Astrocyte of the spinal cord (primary cell): Measurements from ENCODE around the gene APEX1.

Source experiments
- DNase-seq: peaks from one replicate; pipeline ENCODE4 v3.0.0; 2011; ENCODE audit warnings: low read depth, low spot score
- H3K4me3 ChIP-seq: 2 replicates; pipeline ENCODE4 v1.5.1; 2011; ENCODE audit warnings: low read depth, mild to moderate bottlenecking, low read length, moderate library complexity
- in situ Hi-C: cut with HindIII; loops from 2 replicates; pipeline ENCODE4 v1.10.0; 2017; ENCODE audit warnings: low sequenced_read_pairs
- TF ChIP-seq, protein P1 (sequence below): IDR thresholded peaks from 2 replicates; pipeline ENCODE4 v1.5.1; 2012; ENCODE audit warnings: low read depth, mild to moderate bottlenecking, low read length, inconsistent platforms

Gene APEX1

GRCh38 chr14:20416223-20416622 lies 38.8 kb upstream of the APEX1 start:
- H3K4me3 ChIP-seq = no peak overlapping the region
- in situ Hi-C loops = no loop called here
- TF ChIP-seq, protein P1, sequence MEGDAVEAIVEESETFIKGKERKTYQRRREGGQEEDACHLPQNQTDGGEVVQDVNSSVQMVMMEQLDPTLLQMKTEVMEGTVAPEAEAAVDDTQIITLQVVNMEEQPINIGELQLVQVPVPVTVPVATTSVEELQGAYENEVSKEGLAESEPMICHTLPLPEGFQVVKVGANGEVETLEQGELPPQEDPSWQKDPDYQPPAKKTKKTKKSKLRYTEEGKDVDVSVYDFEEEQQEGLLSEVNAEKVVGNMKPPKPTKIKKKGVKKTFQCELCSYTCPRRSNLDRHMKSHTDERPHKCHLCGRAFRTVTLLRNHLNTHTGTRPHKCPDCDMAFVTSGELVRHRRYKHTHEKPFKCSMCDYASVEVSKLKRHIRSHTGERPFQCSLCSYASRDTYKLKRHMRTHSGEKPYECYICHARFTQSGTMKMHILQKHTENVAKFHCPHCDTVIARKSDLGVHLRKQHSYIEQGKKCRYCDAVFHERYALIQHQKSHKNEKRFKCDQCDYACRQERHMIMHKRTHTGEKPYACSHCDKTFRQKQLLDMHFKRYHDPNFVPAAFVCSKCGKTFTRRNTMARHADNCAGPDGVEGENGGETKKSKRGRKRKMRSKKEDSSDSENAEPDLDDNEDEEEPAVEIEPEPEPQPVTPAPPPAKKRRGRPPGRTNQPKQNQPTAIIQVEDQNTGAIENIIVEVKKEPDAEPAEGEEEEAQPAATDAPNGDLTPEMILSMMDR = no peak
- no peak for DNase-seq

DNA sequence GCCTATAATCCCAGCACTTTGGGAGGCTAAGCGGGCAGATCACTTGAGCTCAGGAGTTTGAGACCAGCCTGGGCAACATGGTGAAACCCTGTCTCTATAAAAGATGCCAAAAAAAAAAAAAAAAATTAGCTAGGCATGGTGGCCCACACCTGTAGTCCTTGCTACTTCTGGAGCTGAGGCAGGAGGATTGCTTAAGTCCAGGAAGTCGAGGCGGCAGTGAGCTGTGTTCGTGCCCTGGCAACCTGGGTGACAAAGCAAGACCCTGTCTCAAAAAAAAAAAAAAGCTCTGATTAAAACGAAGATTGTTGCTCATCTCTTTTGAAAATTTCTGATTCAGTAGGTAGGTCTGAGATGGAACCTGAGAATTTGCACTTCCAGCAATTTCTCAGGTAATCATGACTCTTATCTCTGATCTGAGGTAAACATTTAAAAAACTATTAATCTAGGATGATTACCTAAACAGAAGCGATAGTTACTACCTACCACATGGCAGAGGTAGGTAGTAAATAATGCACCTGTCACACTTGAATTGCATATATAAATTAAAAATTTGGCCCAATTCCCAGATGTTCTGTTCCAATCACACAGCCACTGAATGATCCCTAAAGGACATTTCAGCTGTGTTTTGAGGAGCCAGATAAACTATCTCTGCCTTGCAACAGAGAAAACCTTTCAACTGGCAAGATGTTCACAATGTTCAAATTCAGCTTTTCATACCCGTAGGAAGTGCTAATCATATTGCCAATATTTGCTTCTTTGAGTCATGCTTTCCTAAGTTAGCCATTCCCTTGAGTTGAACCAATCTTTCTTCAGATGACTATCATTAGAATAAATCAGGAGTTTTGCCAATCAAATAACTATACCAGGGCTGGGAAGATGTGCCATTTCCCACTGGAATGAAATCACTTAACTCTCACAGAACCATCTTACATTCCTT lies 37.5 kb upstream of the APEX1 start:
- TF ChIP-seq, protein P1 = no peak
- DNase-seq = no peak
- H3K4me3 ChIP-seq = no peak overlapping the region
- in situ Hi-C loops = no loop called here

DNA sequence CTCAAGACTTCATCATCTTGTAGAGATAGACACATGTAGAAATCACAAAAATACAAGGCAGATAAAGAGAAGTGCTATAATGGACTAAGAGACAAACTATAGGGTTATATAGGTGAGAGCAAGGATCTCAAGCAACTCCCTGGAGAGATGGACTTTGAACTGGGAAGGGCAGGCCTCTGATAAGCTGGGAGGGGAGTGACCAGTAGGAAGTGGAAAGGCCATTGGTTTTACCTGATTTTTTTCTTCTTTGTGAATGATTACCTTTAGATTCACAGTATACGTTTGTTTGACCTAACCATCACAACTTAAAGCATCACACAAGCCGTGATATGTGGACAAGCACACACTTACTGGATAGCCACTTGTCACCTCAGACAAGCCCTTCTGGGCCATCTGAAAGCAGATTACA lies 36.5 kb upstream of the APEX1 start:
- in situ Hi-C loops = no loop called here
- TF ChIP-seq, protein P1 = no peak
- H3K4me3 ChIP-seq = no peak overlapping the region
- no peak for DNase-seq

DNA sequence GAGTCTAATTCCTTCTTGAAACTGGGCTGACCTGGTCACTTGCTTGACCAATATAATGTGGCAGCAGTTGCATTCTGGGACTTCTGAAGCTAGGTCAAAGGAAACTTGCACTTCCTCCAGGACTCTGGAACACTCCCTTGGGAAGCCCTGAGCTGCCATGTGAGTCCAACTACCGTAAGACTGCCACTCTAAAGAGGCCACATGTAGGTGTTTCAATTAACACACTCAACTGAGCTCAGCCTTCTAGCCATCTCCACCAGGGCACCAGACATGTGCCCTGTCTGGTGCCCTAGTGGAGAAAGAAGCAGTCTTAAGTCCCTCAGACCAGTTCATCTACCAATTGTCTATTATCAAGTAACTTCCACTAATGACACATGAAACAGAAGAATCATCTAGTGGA lies 35.6 kb upstream of the APEX1 start:
- H3K4me3 ChIP-seq = no peak overlapping the region
- in situ Hi-C loops = no loop called here
- no peak for DNase-seq
- TF ChIP-seq, protein P1 = no peak

DNA sequence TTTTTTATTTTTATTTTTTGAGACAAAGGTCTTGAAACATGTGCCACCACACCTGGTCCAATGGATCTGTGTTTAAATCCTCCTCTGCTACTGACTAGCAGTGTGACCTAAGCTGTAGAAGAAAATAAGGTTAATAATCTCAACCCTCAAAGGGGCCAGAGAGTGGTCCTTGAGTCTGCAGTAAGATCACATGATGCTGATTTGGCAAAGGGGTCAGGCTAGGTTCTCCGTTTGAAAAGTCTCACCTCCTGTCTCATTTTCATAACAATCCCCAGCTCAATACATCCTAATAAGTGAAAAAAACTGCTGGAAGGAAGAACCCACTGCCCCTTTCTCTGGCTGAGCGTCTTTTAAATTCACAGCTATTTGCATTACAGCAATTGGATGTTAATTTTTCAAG lies 33.8 kb upstream of the APEX1 start:
- DNase-seq = no peak
- in situ Hi-C loops = no loop called here
- H3K4me3 ChIP-seq = no peak overlapping the region
- TF ChIP-seq, protein P1 = no peak

DNA sequence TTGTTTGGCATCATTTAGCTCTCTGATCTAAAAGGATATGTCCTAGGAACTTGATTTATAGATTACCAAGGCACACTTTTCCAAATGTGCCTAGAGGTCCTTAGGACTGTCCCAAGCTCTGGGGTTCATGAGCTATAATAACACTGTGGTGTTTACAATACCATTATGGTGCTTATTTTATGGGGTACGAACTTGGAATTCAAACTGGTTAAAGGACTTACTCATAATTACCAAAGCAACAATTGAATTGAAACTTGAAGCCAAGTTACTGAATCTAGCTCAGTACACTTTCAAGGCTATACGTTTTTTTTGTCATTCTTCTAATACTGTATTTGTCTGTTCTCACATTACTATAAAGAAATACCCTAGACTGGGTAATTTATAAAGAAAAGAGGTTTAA lies 32.1 kb upstream of the APEX1 start:
- TF ChIP-seq, protein P1 = no peak
- DNase-seq = no peak
- in situ Hi-C loops = no loop called here
- H3K4me3 ChIP-seq = no peak overlapping the region
